ENCODE data around the gene CEP72.

The CEP72 gene

GRCh38 chr5:585556-585955, 26.6 kb upstream of the CEP72 start:
- TF ChIP-seq CTCF (conservative IDR thresholded peaks at IDR 0.05; ENCODE audit: low read depth, low read length): no peak
- no peak overlapping the region for H3K4me3 ChIP-seq (ENCODE audit: low read length)
- DNase-seq (ENCODE audit: low read depth): no peak

- TF ChIP-seq CTCF (conservative IDR thresholded peaks at IDR 0.05; ENCODE audit: low read depth, low read length): no peak
- no peak for DNase-seq (ENCODE audit: low read depth)
- H3K4me3 ChIP-seq (ENCODE audit: low read length): no peak overlapping the region
These were observed 26.0 kb upstream of the CEP72 start for GRCh38 chr5:585962-586628.

GRCh38 chr5:586751-587285, 25.3 kb upstream of the CEP72 start:
- TF ChIP-seq CTCF (conservative IDR thresholded peaks at IDR 0.05; ENCODE audit: low read depth, low read length): no peak
- no peak for DNase-seq (ENCODE audit: low read depth)
- H3K4me3 ChIP-seq (ENCODE audit: low read length): no peak overlapping the region

GRCh38 chr5:587403-587802, 24.7 kb upstream of the CEP72 start:
- TF ChIP-seq CTCF (conservative IDR thresholded peaks at IDR 0.05; ENCODE audit: low read depth, low read length): no peak
- DNase-seq (ENCODE audit: low read depth): no peak
- H3K4me3 ChIP-seq (ENCODE audit: low read length): no peak overlapping the region

- DNase-seq (ENCODE audit: low read depth): no peak
- no peak overlapping the region for H3K4me3 ChIP-seq (ENCODE audit: low read length)
- no peak for TF ChIP-seq CTCF (conservative IDR thresholded peaks at IDR 0.05; ENCODE audit: low read depth, low read length)
These were observed 23.6 kb upstream of the CEP72 start for GRCh38 chr5:588406-588995.

- TF ChIP-seq CTCF (conservative IDR thresholded peaks at IDR 0.05; ENCODE audit: low read depth, low read length): no peak
- no peak for DNase-seq (ENCODE audit: low read depth)
- no peak overlapping the region for H3K4me3 ChIP-seq (ENCODE audit: low read length)
These were observed 23.0 kb upstream of the CEP72 start for GRCh38 chr5:589173-589572.

- no peak for DNase-seq (ENCODE audit: low read depth)
- TF ChIP-seq CTCF (conservative IDR thresholded peaks at IDR 0.05; ENCODE audit: low read depth, low read length): no peak
- no peak overlapping the region for H3K4me3 ChIP-seq (ENCODE audit: low read length)
These were observed 22.6 kb upstream of the CEP72 start for GRCh38 chr5:589588-589987.
